Neuronal stem cell (in vitro differentiated cells): Measurements from ENCODE around the gene LSM11.

Experiments used
- DNase-seq: peaks from one replicate; pipeline ENCODE4 v3.0.0-alpha.2; 2013; ENCODE audit warnings: low spot score
- H2AFZ ChIP-seq: one replicate; pipeline ENCODE4 v1.6.1; 2013; ENCODE audit warnings: mild to moderate bottlenecking, low read length, inconsistent platforms
- H2AK5ac ChIP-seq: 2 replicates; pipeline ENCODE4 v1.6.1; 2013; ENCODE audit warnings: low read depth, mild to moderate bottlenecking, inconsistent platforms, low read length, moderate library complexity, mixed read lengths
- H2BK120ac ChIP-seq: 2 replicates; pipeline ENCODE4 v1.6.1; 2013; ENCODE audit warnings: low read depth, mild to moderate bottlenecking, inconsistent platforms, low read length, moderate library complexity, mixed read lengths
- H2BK12ac ChIP-seq: one replicate; pipeline ENCODE4 v1.6.1; 2013; ENCODE audit warnings: low read length, inconsistent platforms
- H2BK15ac ChIP-seq: 2 replicates; pipeline ENCODE4 v1.6.1; 2013; ENCODE audit warnings: mild to moderate bottlenecking, low read length, inconsistent platforms, mixed read lengths
- H2BK5ac ChIP-seq: one replicate; pipeline ENCODE4 v1.6.1; 2013; ENCODE audit warnings: inconsistent platforms, mild to moderate bottlenecking, low read length, moderate library complexity
- H3K14ac ChIP-seq: one replicate; pipeline ENCODE4 v1.6.1; 2013; ENCODE audit warnings: low read length, inconsistent platforms
- H3K18ac ChIP-seq: 2 replicates; pipeline ENCODE4 v1.6.1; 2013; ENCODE audit warnings: low read length, inconsistent platforms
- H3K23ac ChIP-seq: 2 replicates; pipeline ENCODE4 v1.6.1; 2013; ENCODE audit warnings: low read depth, mild to moderate bottlenecking, mixed read lengths, low read length, inconsistent platforms; ENCODE audit not compliant: poor library complexity
- H3K27ac ChIP-seq: replicated peaks from 3 replicates; pipeline ENCODE4 v1.5.1; 2013; ENCODE audit warnings: low read length, inconsistent platforms
- H3K27me3 ChIP-seq, 3 experiments: 2 replicates each; pipeline ENCODE4 v1.6.1; 2013; ENCODE audit warnings: low read length in 3 of 3, mild to moderate bottlenecking in 2 of 3, inconsistent platforms in 1 of 3, low read depth in 1 of 3, mixed read lengths in 1 of 3, moderate library complexity in 1 of 3; ENCODE audit not compliant: control insufficient read depth in 3 of 3, insufficient read depth in 3 of 3
- H3K36me3 ChIP-seq, 2 donors: replicated peaks in 1 of 2; 2 replicates each; pipeline ENCODE4 v1.6.1; 2013; ENCODE audit warnings: low read length in 2 of 2; ENCODE audit not compliant: control insufficient read depth in 2 of 2, insufficient read depth in 2 of 2
- H3K4ac ChIP-seq: 2 replicates; pipeline ENCODE4 v1.6.1; 2013; ENCODE audit warnings: inconsistent platforms, mild to moderate bottlenecking, low read length, moderate library complexity
- H3K4me1 ChIP-seq, 2 donors: 1 replicate in 1 of 2; 2 replicates in 1 of 2; pipeline ENCODE4 v1.6.1; 2013; ENCODE audit warnings: low read length in 2 of 2, low read depth in 1 of 2; ENCODE audit not compliant: control insufficient read depth in 2 of 2, insufficient read depth in 1 of 2
- H3K4me2 ChIP-seq: one replicate; pipeline ENCODE4 v1.6.1; 2013; ENCODE audit warnings: mild to moderate bottlenecking, low read length, inconsistent platforms; ENCODE audit not compliant: insufficient read depth, poor library complexity, severe bottlenecking
- H3K4me3 ChIP-seq, 2 donors: 2 replicates each; pipeline ENCODE4 v1.5.1; 2013; ENCODE audit warnings: low read length in 2 of 2, mild to moderate bottlenecking in 2 of 2, inconsistent platforms in 1 of 2, moderate library complexity in 1 of 2
- H3K79me1 ChIP-seq: one replicate; pipeline ENCODE4 v1.6.1; 2013; ENCODE audit warnings: low read depth, mild to moderate bottlenecking, inconsistent platforms, low read length, moderate library complexity
- H3K9ac ChIP-seq: one replicate; pipeline ENCODE4 v1.6.1; 2013; ENCODE audit warnings: mild to moderate bottlenecking, low read depth, low read length, inconsistent platforms; ENCODE audit not compliant: poor library complexity
- H3K9me3 ChIP-seq, 2 donors: replicated peaks in 1 of 2; 2 replicates each; pipeline versions ENCODE3 to v1.6.1; 2013; ENCODE audit warnings: low read length in 2 of 2, mild to moderate bottlenecking in 2 of 2, inconsistent platforms in 1 of 2, low read depth in 1 of 2, mixed read lengths in 1 of 2, moderate library complexity in 1 of 2; ENCODE audit not compliant: control insufficient read depth in 2 of 2, insufficient read depth in 1 of 2
- H4K8ac ChIP-seq: one replicate; pipeline ENCODE4 v1.6.1; 2013; ENCODE audit warnings: low read depth, mild to moderate bottlenecking, inconsistent platforms, low read length, moderate library complexity
- H4K91ac ChIP-seq: one replicate; pipeline ENCODE4 v1.6.1; 2013; ENCODE audit warnings: low read length, low read depth, mild to moderate bottlenecking, inconsistent platforms; ENCODE audit not compliant: poor library complexity
- WGBS, 2 donors: extraction: QIAGEN DNeasy Blood & Tissue Kit; methylation state at CpG; one replicate each; pipeline ENCODE4 v1.1.7; 2013; ENCODE audit warnings: missing lambda C conversion rate in 2 of 2, mixed read lengths in 1 of 2; ENCODE audit not compliant: insufficient read length in 2 of 2, insufficient replicate concordance in 1 of 2; ENCODE audit errors: extremely low coverage in 2 of 2; 5-methylcytosine and 5-hydroxymethylcytosine counted together

The LSM11 gene

GRCh38 chr5:157749462-157749799 is 5.9 kb downstream of the LSM11 start:
- Histone ChIP-seq H3K36me3 (peaks cover 3 to 22% of the 10 kb centered on the region in 2 donors), H3K14ac (no peak overlapping the region), H2BK120ac (no peak overlapping the region), H3K79me1 (peaks cover 2% of the 10 kb centered on the region), H3K9ac (no peak overlapping the region), H2AFZ (no peak overlapping the region), H3K9me3 (no peaks in the 10 kb centered on the region), H3K4me1 (peaks cover 4 to 14% of the 10 kb centered on the region in 2 donors), H3K18ac (no peak overlapping the region), H3K23ac (no peak overlapping the region), H2BK5ac (no peak overlapping the region), H4K8ac (no peak overlapping the region), H2AK5ac (no peak overlapping the region), H3K4ac (no peak overlapping the region), H4K91ac (no peak overlapping the region), H3K4me3 (no peak overlapping the region), H2BK15ac (no peak overlapping the region), H2BK12ac (no peak overlapping the region), H3K27ac (no peak overlapping the region), H3K4me2 (no peak overlapping the region), H3K27me3 (no peaks in the 10 kb centered on the region)
- no CpG with 5 or more reads among the region's 11 CpGs for WGBS, 2 donors
- no peak for DNase-seq

DNA sequence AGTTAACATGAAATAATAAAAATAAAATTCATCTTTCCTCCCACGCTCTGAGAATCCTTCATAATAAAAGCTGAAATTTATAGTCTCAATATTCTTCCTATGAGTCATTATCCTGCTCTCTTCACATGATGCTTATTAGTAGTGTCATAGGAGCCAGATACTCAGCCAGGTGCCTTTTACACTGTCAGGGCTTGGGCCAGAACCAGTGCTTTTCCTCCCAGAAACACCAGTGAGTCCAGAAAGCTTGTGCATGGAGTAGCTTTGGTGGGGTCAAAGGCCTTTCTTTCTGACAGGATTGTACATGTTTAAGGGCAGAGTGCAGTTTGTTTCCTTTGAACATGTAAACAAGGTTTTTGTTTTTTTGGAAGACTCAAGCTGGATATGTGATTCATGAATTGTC is 6.8 kb downstream of the LSM11 start:
- peaks cover 0 to 5% of the 10 kb centered on the region in 2 donors for H3K4me1 ChIP-seq
- H3K9ac ChIP-seq: no peak overlapping the region
- DNase-seq: no peak
- H3K23ac ChIP-seq: no peak overlapping the region
- no peak overlapping the region for H3K4ac ChIP-seq
- H2BK5ac ChIP-seq: no peak overlapping the region
- H2BK120ac ChIP-seq: no peak overlapping the region
- H2AK5ac ChIP-seq: no peak overlapping the region
- no peaks in the 10 kb centered on the region for H3K9me3 ChIP-seq
- no peak overlapping the region for H3K14ac ChIP-seq
- H2AFZ ChIP-seq: no peak overlapping the region
- H2BK12ac ChIP-seq: no peak overlapping the region
- H3K18ac ChIP-seq: no peak overlapping the region
- H3K4me3 ChIP-seq: no peak overlapping the region
- no peak overlapping the region for H3K4me2 ChIP-seq
- no peaks in the 10 kb centered on the region for H3K27me3 ChIP-seq
- peaks cover 7 to 30% of the 10 kb centered on the region in 2 donors for H3K36me3 ChIP-seq
- no peak overlapping the region for H2BK15ac ChIP-seq
- no peaks in the 10 kb centered on the region for H3K79me1 ChIP-seq
- no peak overlapping the region for H3K27ac ChIP-seq
- WGBS, 2 donors: no CpG with 5 or more reads among the region's 1 CpG
- H4K91ac ChIP-seq: no peak overlapping the region
- H4K8ac ChIP-seq: no peak overlapping the region

- H3K4me3 ChIP-seq: no peak overlapping the region
- H4K8ac ChIP-seq: no peak overlapping the region
- H3K79me1 ChIP-seq: no peaks in the 10 kb centered on the region
- no peak overlapping the region for H4K91ac ChIP-seq
- H2AK5ac ChIP-seq: no peak overlapping the region
- no peaks in the 10 kb centered on the region for H3K9me3 ChIP-seq
- H3K18ac ChIP-seq: no peak overlapping the region
- H3K4me2 ChIP-seq: no peak overlapping the region
- no peak overlapping the region for H3K27ac ChIP-seq
- no peak overlapping the region for H2BK12ac ChIP-seq
- H3K9ac ChIP-seq: no peak overlapping the region
- no peak overlapping the region for H3K4ac ChIP-seq
- peaks cover 14 to 49% of the 10 kb centered on the region in 2 donors for H3K36me3 ChIP-seq
- H2BK15ac ChIP-seq: no peak overlapping the region
- WGBS, 2 donors: no CpG with 5 or more reads among the region's 3 CpGs
- no peak overlapping the region for H2BK5ac ChIP-seq
- no peak overlapping the region for H3K14ac ChIP-seq
- no peaks in the 10 kb centered on the region for H3K4me1 ChIP-seq
- H2BK120ac ChIP-seq: no peak overlapping the region
- no peak overlapping the region for H3K23ac ChIP-seq
- H2AFZ ChIP-seq: no peak overlapping the region
- H3K27me3 ChIP-seq: no peaks in the 10 kb centered on the region
- no peak for DNase-seq
Observed at GRCh38 chr5:157756122-157756521, 12.6 kb downstream of the LSM11 start.

- no peak overlapping the region for H4K91ac ChIP-seq
- H3K14ac ChIP-seq: no peak overlapping the region
- H3K4me1 ChIP-seq: peaks cover 0 to 3% of the 10 kb centered on the region in 2 donors
- no peaks in the 10 kb centered on the region for H3K27me3 ChIP-seq
- no peak overlapping the region for H3K27ac ChIP-seq
- no peak overlapping the region for H3K18ac ChIP-seq
- H3K36me3 ChIP-seq: peaks cover 14 to 33% of the 10 kb centered on the region in 2 donors
- no peak overlapping the region for H3K4ac ChIP-seq
- H3K4me2 ChIP-seq: no peak overlapping the region
- no CpG with 5 or more reads among the region's 1 CpG for WGBS, 2 donors
- no peak overlapping the region for H2BK15ac ChIP-seq
- no peak for DNase-seq
- no peak overlapping the region for H3K23ac ChIP-seq
- no peak overlapping the region for H2BK5ac ChIP-seq
- no peaks in the 10 kb centered on the region for H3K79me1 ChIP-seq
- H4K8ac ChIP-seq: no peak overlapping the region
- H3K9ac ChIP-seq: no peak overlapping the region
- no peak overlapping the region for H3K4me3 ChIP-seq
- H2BK120ac ChIP-seq: no peak overlapping the region
- H3K9me3 ChIP-seq: no peaks in the 10 kb centered on the region
- H2AK5ac ChIP-seq: no peak overlapping the region
- no peak overlapping the region for H2AFZ ChIP-seq
- no peak overlapping the region for H2BK12ac ChIP-seq
Observed at GRCh38 chr5:157758706-157759105, 15.2 kb downstream of the LSM11 start.
